GM12878 (cell line): ENCODE measurements around the gene LRRC61. TPM values are rescaled to one million over a fixed set of nuclear protein-coding genes. Genes with fewer than 3 reads are reported as not detected.

Experiments
- ATAC-seq: fragments of 200-7000 bp; cut with Tn5 transposase; 3 replicates; pipeline ENCODE4 v1.9.1; 2020; ENCODE audit warnings: mild to moderate bottlenecking, moderate library complexity
- BruUV-seq: library from RNA; stranded (reverse); fragments of 400-500 nt; replicated peaks from 2 replicates; lab custom pipeline; 2021; lab: Mats Ljungman, UMichigan
- CTCF ChIA-PET: fragments of 300-600 bp; sonication (Branson Sonifier 250); formaldehyde crosslinking; extraction: SDS; loops from one replicate; lab custom pipeline; 2021; ENCODE audit warnings: inconsistent platforms; lab: Yijun Ruan, JAX
- POLR2A ChIA-PET: fragments of 350-600 bp; formaldehyde crosslinking; extraction: SDS; loops from one replicate; lab custom pipeline; 2021; ENCODE audit warnings: inconsistent platforms; lab: Charles Lee
- RAD21 ChIA-PET: fragments of 300-600 bp; sonication (Branson Sonifier 250); formaldehyde crosslinking; loops from one replicate; lab custom pipeline; 2023; ENCODE audit warnings: antibody characterized with exemption; ENCODE audit not compliant: unreplicated experiment; lab: Charles Lee
- SMC1A ChIA-PET: fragments of 300-600 bp; sonication (Branson Sonifier 250); formaldehyde crosslinking; loops from one replicate; lab custom pipeline; 2023; ENCODE audit not compliant: unreplicated experiment, uncharacterized antibody; lab: Charles Lee
- DNase-seq: peaks from one replicate; pipeline ENCODE4 v3.0.0-alpha.2; 2011; ENCODE audit warnings: low read depth, low spot score
- FAIRE-seq: peaks from 3 replicates; lab custom pipeline; 2011; peaks lifted over from hg19 to GRCh38; lab: Jason Lieb, UNC
- H2AFZ ChIP-seq: 2 replicates; pipeline ENCODE4 v1.6.0; 2011; ENCODE audit warnings: low read depth, low read length, control low read depth; ENCODE audit not compliant: control insufficient read depth
- H3K27ac ChIP-seq: 2 replicates; pipeline ENCODE4 v1.5.1; 2011; ENCODE audit warnings: control low read depth; ENCODE audit not compliant: control insufficient read depth, insufficient read depth
- H3K27me3 ChIP-seq, 2 experiments: replicated peaks in 1 of 2; 2 replicates each; pipeline versions ENCODE4 v1.6.0 to v1.6.1; 2011; ENCODE audit warnings: low read length in 1 of 2; ENCODE audit not compliant: control insufficient read depth in 2 of 2, insufficient read depth in 2 of 2
- H3K36me3 ChIP-seq, 2 experiments: 2 replicates each; pipeline ENCODE4 v1.5.1; 2011; ENCODE audit warnings: low read length in 1 of 2; ENCODE audit not compliant: control insufficient read depth in 2 of 2, insufficient read depth in 2 of 2
- H3K4me1 ChIP-seq: 2 replicates; pipeline ENCODE4 v1.6.1; 2011; ENCODE audit warnings: mild to moderate bottlenecking, low read length, moderate library complexity, mixed read lengths; ENCODE audit not compliant: control insufficient read depth, insufficient read depth
- H3K4me2 ChIP-seq: 2 replicates; pipeline ENCODE4 v1.6.0; 2011; ENCODE audit warnings: control low read depth; ENCODE audit not compliant: control insufficient read depth, insufficient read depth
- H3K4me3 ChIP-seq: fragments of 200-600 bp; sonication (generic); 2 replicates; pipeline ENCODE4 v1.5.1; 2016
- H3K79me2 ChIP-seq: 2 replicates; pipeline ENCODE4 v1.6.0; 2011; ENCODE audit warnings: low read length; ENCODE audit not compliant: control insufficient read depth, insufficient read depth
- H3K9ac ChIP-seq: 2 replicates; pipeline ENCODE4 v1.8.0; 2011; ENCODE audit warnings: low read length, control low read depth, mixed read lengths; ENCODE audit not compliant: control insufficient read depth, insufficient read depth
- H3K9me3 ChIP-seq: replicated peaks from 3 replicates; pipeline ENCODE4 v1.5.1; 2011; ENCODE audit warnings: mild to moderate bottlenecking, low read length; ENCODE audit not compliant: control insufficient read depth, insufficient read depth
- H4K20me1 ChIP-seq: 2 replicates; pipeline ENCODE4 v1.6.0; 2011; ENCODE audit not compliant: control insufficient read depth, insufficient read depth
- CEBPB ChIP-seq, 2 experiments: fragments of 150-350 bp in 1 of 2; IDR thresholded peaks; 2 replicates each; pipeline ENCODE4 v1.6.1; 2012 to 2014; ENCODE audit warnings: low read depth in 2 of 2, low read length in 2 of 2, borderline replicate concordance in 1 of 2, inconsistent platforms in 1 of 2
- GATAD2B ChIP-seq: fragments of 450-650 bp; conservative IDR thresholded peaks from 2 replicates; pipeline ENCODE4 v1.6.1; 2017; ENCODE audit warnings: low read depth, mild to moderate bottlenecking, moderate library complexity
- HSF1 ChIP-seq: fragments of 150-350 bp; IDR thresholded peaks from 2 replicates; pipeline ENCODE4 v1.6.1; 2014; ENCODE audit warnings: mild to moderate bottlenecking, low read depth, low read length
- IRF4 ChIP-seq: IDR thresholded peaks from 2 replicates; pipeline ENCODE4 v1.6.1; 2011; ENCODE audit warnings: low read depth, low read length
- MLLT1 ChIP-seq: fragments of 450-650 bp; IDR thresholded peaks from 2 replicates; pipeline ENCODE4 v1.6.1; 2016; ENCODE audit warnings: mild to moderate bottlenecking
- MXI1 ChIP-seq: fragments of 150-350 bp; IDR thresholded peaks from 2 replicates; pipeline ENCODE4 v1.6.1; 2011; ENCODE audit warnings: low read depth, mild to moderate bottlenecking, inconsistent platforms, low read length, improper control_type of control experiment
- MYB ChIP-seq: fragments of 150-350 bp; IDR thresholded peaks from 2 replicates; pipeline ENCODE4 v1.6.1; 2014; ENCODE audit warnings: mild to moderate bottlenecking, low read depth, low read length, borderline replicate concordance
- MYC ChIP-seq: IDR thresholded peaks from 2 replicates; pipeline ENCODE4 v1.6.1; 2011; ENCODE audit warnings: mild to moderate bottlenecking, low read length, moderate library complexity, inconsistent platforms; ENCODE audit not compliant: insufficient read depth, insufficient replicate concordance, insufficient read length, severe bottlenecking
- PKNOX1 ChIP-seq: fragments of 450-650 bp; IDR thresholded peaks from 2 replicates; pipeline ENCODE4 v1.6.1; 2016; ENCODE audit warnings: mild to moderate bottlenecking
- RELA ChIP-seq: fragments of 450-650 bp; IDR thresholded peaks from 2 replicates; pipeline ENCODE4 v1.8.0; 2014; ENCODE audit warnings: borderline replicate concordance; ENCODE audit not compliant: partially characterized antibody
- SIX5 ChIP-seq: IDR thresholded peaks from 2 replicates; pipeline ENCODE4 v1.6.1; 2011; ENCODE audit warnings: mild to moderate bottlenecking, low read depth, low read length, moderate library complexity; ENCODE audit not compliant: severe bottlenecking
- STAT3 ChIP-seq: IDR thresholded peaks from 2 replicates; pipeline ENCODE4 v1.6.1; 2011; ENCODE audit warnings: low read depth, low read length, improper control_type of control experiment
- WRNIP1 ChIP-seq: IDR thresholded peaks from 2 replicates; pipeline ENCODE4 v1.6.1; 2011; ENCODE audit warnings: low read depth, low read length, improper control_type of control experiment, borderline replicate concordance
- ZNF217 ChIP-seq: fragments of 450-650 bp; IDR thresholded peaks from 2 replicates; pipeline ENCODE4 v1.6.1; 2017; ENCODE audit warnings: antibody characterized with exemption, mild to moderate bottlenecking
- ZNF24 ChIP-seq: fragments of 450-650 bp; IDR thresholded peaks from 2 replicates; pipeline ENCODE4 v1.6.1; 2017; ENCODE audit warnings: antibody characterized with exemption, mild to moderate bottlenecking
- ZNF274 ChIP-seq: IDR thresholded peaks from one replicate; pipeline ENCODE4 v1.8.0; 2011; ENCODE audit not compliant: insufficient read length, insufficient read depth
- ZNF384 ChIP-seq: IDR thresholded peaks from 2 replicates; pipeline ENCODE4 v1.6.1; 2012; ENCODE audit warnings: low read depth, mild to moderate bottlenecking, low read length, improper control_type of control experiment, borderline replicate concordance
- WGBS: methylation state at CpG from one replicate; pipeline ENCODE4 v1.1.6; 2016; ENCODE audit warnings: low lambda C conversion rate; ENCODE audit not compliant: insufficient replicate concordance, insufficient coverage; ENCODE audit errors: missing lambda C conversion rate; 5-methylcytosine and 5-hydroxymethylcytosine counted together
- in situ Hi-C: fragments of 300-500 bp; cut with MboI; formaldehyde crosslinking; loops from 9 replicates; pipeline ENCODE4 v1.14.3; 2018; ENCODE audit warnings: mixed read lengths
- intact Hi-C: fragments of 100-400 bp; cut with micrococcal nuclease; formaldehyde crosslinking; loops from one replicate; pipeline ENCODE4 v1.14.2; 2022; ENCODE audit not compliant: unreplicated experiment
- polyA plus RNA-seq, 11 experiments: library from polyadenylated mRNA; depleted of rRNA in 4 of 11; unstranded in 6 of 11; stranded (reverse) in 5 of 11; fragments of >200 nt; fragmentation: Nextera tagmentation in 4 of 11; fragmentation: Illumina TruSeq in 1 of 11; extraction: Ambion mirVana in 4 of 11; extraction: Trizol in 1 of 11; gene quantifications; 1 replicate in 1 of 11; 2 replicates in 10 of 11; pipeline versions ENCODE4 v1.2.1 to v1.2.3, GENCODE V29; 2011 to 2016; ENCODE audit warnings: inconsistent platforms in 2 of 11, missing spikeins in 2 of 11, low read depth in 1 of 11
- total RNA-seq, 4 experiments: library from RNA; depleted of rRNA in 3 of 4; stranded (reverse); fragments of >200 nt in 3 of 4; fragmentation: Illumina TruSeq in 1 of 4; extraction: Trizol in 1 of 4; gene quantifications; 2 replicates each; pipeline versions ENCODE4 v1.2.1 to v1.2.3, GENCODE V29; 2013 to 2021

LRRC61 gene
- total and polyA plus RNA-seq, 10 of the 15 experiments (the other 5 are each of a cell fraction or from before 2014, with no cell fraction given): 1.4 to 54.2 (median 21.8) TPM

DNA sequence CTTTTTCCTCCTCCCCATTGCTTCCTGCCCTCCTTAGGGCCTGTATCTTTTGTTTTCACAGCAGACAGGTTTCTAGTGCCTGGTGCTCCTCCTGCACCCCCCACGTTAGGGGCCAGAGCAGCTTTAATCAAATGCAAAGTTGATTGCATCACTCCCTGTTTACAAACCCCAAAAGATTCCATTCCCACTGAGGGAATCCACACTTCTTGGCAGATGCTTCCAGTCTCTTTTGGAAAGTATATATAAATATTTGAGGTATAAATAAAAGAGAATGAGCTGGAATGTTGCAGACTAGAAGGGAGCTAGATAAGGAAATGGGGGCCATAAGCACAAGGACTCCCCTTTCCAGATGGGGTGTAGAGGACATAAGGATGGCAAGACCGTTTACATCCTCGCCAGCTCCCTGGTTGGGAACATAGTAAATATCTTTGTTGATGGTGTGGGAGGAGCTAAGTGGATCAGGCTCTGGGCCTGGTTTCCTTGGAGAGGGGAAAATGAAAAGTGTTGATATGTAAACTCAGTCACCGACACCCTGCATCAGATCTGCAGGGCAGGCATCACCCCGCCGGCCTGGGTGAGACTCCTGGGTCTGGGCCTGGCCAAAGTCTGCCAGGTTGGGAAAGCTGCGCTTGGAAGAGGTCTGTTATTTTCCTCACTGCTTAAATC lies 12.1 kb downstream of the LRRC61 start:
- Histone ChIP-seq H3K27ac (no peak overlapping the region), H3K36me3 (peaks cover 4 to 10% of the 10 kb centered on the region in 2 experiments), H3K9me3 (no peaks in the 10 kb centered on the region), H3K27me3 (no peaks in the 10 kb centered on the region), H3K79me2 (no peaks in the 10 kb centered on the region), H4K20me1 (no peaks in the 10 kb centered on the region), H3K4me2 (no peak overlapping the region), H3K9ac (no peak overlapping the region), H3K4me1 (peaks cover 6% of the 10 kb centered on the region), H2AFZ (no peak overlapping the region), H3K4me3 (no peak overlapping the region)
- DNase-seq: no peak
- in situ Hi-C loops (no loop called here), intact Hi-C loops (no loop called here)
- ChIA-PET RAD21 (no interaction called here), POLR2A (no interaction called here), CTCF (no interaction called here), SMC1A (interaction anchor here (0.9 kb wide), 1 partner anchor 424 kb away, joined by 3 read pairs; no protein-coding TSS in a partner anchor)
- no peak for FAIRE-seq
- WGBS: 89% methylated on average over 7 of the region's 7 CpGs
- no TSS peak for BruUV-seq
- no peak for ATAC-seq
- TF ChIP-seq MYB (no peak), WRNIP1 (no peak), RELA (no peak), IRF4 (no peak), MXI1 (no peak), MLLT1 (no peak), ZNF274 (no peak), PKNOX1 (no peak), STAT3 (no peak), HSF1 (no peak), ZNF217 (no peak), ZNF24 (no peak), GATAD2B (no peak), MYC (no peak), SIX5 (no peak), ZNF384 (no peak), CEBPB (IDR thresholded peaks at IDR 0.05; ENCODE audit: borderline replicate concordance in 1 of 2, low read depth in 2 of 2, low read length in 2 of 2) (no peak)
